SIG-M5 (cell line): ENCODE data around the gene STK35.

Experiments
- DNase-seq: peaks from one replicate; lab custom pipeline; 2025; lab: John Stamatoyannopoulos, UW

STK35 gene

DNA sequence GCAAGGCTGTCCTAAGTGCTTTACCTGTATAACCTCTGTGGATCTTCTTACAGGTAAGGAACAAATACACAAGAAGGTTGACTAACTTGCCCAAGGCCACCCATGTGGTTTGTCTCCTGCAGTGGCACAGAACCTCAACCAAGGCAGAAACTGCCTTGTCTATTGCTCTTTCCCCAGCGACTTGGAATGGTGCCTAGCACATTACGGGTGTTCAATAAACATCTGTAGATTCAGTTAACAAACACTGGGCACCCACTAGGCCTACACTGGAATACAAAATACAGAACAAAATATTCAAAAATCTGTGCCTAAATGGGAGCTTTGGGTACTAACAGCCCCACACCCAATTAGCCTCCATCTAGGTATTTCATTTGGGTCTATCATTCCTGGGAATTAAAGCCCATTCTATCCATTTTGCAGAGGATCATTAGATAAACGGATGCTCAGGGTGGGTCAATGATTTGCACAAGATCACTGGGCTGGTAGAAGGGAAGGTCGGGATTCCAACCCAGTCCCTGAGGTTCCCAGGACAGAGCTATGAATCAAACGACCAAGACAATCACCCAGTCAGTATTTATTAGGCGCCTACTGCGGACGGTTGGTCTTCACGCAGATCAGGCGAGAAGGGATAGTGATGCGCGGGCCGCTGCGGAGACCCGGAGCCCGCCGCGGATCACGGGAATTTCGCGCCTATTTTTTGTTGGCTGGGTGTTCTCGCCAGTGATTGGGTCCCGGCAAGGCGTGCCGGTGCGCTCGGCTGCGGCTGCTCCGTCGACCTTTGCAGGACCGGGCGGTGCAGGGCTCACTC is at the start of gene STK35:
Gene STK35, plus strand, starts transcription at position 771 of the 808 bp plus-strand sequence. CDS start 55 bp downstream, outside the sequence.
- DNase-seq: no peak

DNA sequence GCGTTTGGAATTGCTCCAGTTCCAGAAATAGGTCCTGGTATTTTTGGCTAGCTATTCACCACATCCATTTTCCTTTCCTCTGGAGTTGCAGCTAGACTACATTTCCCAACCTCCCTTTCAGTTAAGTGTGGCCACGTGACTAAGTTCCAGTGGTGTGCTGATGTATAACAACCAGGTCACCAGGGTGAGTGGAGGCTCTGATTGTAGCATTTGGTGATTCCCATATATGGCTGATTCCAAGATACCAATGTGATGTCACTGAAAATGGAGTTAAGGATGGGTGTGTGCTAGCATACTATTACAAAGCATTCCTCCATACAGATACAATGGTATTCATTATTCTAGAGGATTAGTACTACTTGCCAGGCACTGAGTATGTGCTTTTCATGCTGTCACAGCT is 49.7 kb upstream of the STK35 start:
- DNase-seq: no peak

DNA sequence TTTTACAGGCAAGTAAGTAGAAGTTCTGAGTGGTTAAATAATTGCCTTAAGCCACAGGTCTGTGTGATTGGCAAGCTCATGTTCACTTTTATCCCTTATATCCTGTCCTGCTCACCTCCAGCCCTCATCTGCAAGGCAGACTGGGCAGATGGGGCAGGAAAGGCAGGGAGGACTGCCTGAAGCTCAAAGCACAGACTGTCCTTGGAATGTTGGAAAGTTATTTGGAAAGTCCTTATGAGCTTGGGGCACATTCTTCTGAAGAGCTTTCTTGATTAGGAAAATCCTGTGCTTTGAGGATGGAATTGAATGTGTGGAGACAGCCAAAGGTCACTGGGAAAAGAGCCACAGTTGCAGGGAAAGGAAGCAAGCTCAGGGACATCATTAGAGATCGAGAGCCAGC is 48.9 kb upstream of the STK35 start:
- DNase-seq: no peak

DNA sequence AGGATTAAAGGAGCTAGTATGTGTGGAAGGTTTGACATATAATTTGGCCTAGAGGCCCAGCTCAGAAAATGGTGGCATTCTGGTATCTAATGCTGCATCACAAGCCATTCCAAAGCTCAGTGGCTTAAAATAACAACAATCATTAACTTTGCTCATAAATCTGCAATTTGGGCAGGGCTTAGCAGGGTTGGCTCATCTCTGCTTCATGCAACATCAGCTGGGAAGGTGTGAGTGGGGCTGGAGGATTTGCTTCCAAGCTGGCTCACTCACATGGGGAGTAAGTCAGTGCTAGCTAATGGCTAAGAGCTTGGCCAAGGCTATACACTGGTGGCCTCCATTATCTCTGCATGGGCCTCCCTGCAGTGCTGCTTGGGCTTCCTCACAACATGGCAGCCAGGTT is 48.0 kb upstream of the STK35 start:
- DNase-seq: no peak

DNA sequence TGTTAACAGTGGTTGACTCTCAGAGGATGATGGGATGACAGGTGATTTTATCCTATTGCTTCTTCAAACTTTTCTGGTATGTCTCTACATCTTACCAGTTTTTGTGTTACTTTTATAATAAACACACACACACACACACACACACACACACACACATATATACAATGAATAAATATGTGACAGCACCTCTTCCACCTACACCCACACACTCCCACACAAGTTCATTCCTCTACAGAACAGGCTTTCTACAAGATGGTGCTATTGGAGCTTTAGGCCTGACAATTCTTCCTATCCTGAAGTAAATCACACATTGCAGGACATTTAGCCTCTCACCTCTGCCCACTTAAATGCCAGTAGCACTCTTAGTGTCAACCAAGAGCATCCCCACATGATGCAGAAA is 46.7 kb upstream of the STK35 start:
- no peak for DNase-seq

DNA sequence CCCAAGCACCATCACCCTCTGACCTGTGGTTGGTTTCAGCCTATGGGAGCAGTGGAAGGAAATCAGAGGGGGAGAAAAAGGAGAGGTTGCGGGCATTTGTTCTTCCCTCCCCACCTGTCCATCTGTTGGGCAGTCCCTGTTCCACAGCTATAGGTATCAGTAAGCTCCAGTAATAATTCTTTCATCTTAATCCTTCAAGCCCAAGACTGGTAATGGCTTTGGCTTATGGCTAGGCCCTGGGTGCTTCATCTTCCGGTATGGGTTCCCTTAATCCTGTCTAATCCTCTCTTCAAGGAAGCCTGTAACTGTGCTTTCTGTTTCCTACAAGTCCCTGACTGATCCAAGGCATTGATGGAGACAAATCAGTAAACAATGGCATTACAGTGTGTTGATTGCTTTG is 42.2 kb upstream of the STK35 start:
- DNase-seq: no peak

DNA sequence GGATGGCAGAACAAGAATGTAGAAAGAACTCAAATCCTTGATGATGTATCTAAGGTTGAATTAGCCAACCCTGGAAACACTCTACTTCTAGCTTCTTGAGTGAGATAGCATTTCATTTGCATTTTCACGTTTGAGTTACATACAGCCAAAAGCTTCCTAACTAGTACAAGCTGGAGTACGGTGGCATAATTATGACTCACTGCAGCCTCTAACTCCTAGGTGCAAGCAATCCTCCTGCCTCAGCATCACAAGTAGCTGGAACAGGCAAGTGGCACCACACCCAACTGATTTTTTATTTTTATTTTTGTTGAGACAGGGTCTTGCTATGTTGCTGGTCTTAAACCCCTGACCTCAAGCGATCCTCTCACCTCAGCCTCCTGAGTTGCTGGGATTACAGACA is 36.5 kb upstream of the STK35 start:
- no peak for DNase-seq

DNA sequence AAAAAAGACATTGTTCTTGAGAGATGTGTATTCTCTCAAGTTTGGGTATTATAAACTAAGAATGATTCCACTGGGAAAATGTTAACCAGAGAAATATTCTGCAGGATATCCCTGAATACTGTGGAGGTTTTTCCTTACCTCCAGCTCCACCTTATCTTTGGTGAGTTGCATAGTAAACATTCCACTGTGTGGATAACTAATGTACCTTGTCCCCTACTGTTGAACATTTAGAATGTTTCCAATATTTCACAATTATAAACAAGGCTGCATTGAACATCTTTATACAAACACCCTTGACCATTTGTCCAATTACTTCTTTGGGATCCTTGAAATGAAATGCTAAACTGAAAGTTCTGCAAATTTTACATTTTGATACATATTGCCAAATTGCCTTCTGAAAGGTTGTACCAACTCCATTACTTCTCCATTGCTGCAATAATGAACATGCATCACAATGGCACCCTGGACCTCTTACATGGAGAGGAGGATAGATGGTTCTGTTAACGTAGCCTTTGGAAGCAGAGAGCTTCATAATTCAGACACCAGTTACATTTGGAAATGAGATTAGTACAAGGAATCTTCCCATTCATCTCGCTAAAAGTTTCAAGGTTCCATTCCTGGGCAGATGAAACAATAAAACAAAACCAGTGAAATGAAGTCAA is 35.0 kb upstream of the STK35 start:
- DNase-seq: no peak

DNA sequence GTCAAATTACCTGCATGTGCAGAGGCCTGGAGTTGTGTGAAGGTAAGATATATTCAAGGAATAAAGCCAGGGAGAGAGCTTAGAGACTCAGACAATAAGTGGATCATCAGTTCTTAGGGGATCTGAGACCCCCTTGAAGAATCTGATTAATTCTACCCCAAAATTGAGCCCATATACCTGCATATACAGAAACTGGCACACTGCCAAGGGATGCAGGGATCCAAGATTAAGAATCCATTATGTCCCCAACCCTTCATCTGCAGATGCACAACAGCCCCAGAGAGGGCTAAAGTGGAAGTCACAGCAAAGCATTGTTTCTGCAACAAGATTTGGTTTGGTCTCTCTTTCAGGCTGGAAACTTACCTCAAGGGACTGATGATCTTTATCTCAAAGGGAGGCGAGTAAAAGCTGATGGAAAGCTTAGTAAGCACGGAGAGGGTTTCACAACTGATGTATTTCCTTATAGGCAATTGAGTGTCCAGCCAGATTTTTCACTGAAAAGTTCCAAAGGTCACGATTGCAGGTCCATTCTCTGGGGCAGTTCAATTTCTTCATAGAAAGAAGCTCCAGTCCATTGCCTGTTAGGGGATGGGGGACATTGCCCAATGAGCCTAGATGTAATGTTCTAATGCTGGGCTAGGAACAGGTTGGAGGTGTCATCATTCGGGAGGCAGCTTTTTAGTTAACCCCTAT is 20.9 kb upstream of the STK35 start:
- DNase-seq: no peak

DNA sequence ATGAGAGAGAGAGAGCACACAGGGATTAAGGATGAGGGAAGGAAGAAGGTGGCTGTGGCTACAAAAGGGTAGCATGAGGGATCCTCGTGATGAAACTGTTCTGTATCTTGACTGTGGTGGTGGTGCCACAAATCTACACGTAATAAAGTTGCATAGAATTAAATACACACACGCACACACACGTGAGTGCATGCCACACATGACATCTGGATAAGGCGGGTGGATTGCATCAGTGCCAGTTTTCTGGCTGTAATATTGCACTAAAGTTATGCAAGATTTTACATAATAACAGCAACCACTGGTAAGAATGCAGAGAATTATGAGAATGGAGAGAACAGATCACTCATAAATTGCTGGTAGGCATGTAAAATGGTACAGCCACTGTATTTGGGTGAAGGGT is 16.9 kb upstream of the STK35 start:
- DNase-seq: peak; percentile 26

DNA sequence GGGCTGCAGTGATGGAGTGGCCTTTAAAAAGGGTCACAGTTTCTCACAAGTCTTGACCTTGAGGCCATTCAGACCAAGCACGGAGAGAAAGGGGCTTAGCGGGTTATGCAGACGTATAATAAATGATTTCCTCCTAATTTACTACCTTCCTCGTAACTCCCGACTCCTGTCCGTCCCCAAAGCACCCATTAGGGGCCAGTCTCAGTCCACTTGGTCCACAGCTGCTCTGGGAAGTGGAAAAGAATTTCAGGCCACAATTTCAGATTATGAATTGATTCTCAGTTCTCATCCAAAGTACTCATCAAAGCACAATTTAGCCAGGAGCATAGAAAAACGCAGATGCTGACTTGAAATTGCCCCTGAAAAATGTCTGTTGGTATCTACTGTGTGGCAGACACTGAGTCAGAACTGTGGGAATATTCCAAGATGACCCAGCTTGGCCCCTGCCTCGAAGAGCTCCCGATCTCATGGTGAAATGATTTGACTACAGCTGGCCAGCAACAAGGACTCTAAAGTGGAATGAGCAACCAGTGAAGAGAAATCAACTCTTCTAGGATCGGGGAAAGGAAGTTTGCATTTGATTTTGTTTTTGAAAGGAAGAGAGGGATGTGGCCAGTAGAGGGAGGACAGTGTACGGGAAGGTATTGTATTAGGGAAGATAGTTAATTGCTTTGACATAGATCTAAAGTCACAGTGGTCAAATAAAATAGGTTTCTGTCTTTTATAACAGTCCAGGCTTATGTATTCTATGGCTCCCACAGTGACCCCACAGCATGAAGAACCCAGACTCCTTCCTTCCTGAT is 15.2 kb upstream of the STK35 start:
- DNase-seq: no peak

DNA sequence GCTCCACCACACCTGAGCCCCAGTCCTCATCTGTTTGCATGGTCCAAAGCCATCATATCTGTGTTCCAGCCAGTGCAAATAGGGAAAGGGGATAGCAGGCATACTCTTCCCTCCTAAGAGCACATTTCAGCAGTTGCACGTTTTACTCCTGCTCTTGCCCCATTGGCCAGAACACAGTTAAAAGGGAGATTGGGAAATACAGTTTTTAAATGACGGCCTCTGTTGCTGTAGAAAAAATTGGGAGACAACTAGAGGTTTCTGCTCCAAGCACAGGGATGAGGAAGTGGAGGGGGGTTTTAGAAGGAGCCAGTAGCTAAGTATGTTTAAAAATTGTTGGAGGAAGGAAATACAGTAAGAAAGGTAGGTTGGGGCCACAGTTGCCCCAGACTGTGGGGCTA is 14.6 kb upstream of the STK35 start:
- no peak for DNase-seq

DNA sequence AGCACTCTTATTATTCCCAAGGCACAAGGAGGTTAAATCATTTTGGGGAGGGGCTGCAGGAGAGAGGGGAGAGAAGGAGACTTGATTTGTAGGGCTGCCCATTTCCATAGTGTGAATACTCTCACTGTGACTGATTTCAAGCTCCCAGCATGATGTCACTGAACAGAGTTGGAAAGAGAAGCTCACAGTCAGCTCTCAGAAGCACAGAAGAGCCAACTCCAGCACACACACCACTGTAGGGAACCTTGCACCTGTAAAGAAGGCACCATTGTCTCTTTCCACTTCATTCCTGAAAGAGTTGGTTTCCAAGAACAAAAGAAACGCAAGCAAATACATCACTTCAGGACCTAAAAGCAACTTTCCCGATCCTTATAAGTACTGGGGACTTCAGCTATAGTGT is 12.7 kb upstream of the STK35 start:
- DNase-seq: no peak

DNA sequence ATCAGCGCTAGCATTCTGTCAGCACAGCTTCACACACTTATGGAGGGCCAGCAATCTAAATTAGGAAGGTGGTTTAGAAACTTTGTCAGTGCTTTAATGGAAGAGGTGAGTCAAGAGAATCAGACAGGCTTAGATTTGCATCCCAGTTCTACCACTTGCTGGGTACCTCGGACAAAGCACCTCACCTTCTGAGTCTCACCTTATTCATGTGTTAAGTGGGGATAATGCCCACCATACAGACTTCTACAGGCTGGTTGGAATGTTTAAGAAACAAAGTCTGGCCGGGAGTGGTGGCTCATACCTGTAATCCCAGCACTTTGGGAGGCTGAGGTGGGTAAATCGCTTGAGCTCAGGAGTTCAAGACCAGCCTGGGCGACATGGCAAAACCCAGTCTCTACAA is 12.2 kb upstream of the STK35 start:
- no peak for DNase-seq

DNA sequence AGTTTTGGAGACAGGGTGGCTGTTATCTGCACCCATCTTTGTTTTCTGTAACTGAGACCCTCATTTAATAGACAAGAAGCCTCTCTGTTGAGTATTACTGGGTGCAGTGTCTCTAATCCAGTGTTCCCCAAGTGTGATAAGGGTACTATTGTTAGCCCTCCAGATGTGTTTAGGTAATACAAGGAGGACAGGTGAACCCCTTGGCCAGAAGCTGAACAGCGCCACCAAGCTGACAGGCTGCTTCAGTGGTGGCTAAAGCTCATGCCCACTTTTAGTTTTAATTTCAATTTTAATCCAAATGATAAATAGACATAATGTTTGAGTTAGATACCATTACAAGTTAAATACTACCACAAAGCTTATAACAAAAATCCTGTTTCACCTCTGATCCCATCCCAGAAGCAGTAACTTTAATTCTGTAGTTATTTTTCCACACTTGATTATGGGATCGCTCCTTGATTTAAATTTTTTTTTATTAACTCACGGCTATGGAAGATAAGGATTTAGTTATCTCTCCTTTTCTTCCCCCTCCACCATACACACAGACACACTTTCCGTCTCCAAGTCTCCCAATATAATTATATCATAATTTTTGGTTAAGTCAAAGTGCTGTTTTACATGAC is 8.4 kb upstream of the STK35 start:
- no peak for DNase-seq

DNA sequence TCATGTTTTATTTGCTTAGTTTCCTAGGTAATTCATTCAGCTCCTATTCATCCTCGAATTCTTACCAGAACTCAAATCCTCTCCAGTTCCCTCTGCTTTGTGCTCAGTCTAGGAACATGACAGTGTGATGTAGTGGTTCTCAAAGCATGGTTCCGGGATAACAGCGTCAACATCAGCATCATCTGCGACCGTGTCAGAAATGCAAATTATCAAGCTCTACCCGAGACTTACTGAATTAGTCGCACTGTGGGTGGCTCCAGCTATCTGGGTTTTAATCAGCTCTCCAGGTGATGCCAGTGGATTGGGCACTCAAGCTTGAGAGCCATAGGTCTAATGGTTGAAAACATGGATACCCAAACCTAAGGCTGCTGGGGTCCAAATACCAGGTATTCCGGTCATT is 7.7 kb upstream of the STK35 start:
- DNase-seq: no peak

DNA sequence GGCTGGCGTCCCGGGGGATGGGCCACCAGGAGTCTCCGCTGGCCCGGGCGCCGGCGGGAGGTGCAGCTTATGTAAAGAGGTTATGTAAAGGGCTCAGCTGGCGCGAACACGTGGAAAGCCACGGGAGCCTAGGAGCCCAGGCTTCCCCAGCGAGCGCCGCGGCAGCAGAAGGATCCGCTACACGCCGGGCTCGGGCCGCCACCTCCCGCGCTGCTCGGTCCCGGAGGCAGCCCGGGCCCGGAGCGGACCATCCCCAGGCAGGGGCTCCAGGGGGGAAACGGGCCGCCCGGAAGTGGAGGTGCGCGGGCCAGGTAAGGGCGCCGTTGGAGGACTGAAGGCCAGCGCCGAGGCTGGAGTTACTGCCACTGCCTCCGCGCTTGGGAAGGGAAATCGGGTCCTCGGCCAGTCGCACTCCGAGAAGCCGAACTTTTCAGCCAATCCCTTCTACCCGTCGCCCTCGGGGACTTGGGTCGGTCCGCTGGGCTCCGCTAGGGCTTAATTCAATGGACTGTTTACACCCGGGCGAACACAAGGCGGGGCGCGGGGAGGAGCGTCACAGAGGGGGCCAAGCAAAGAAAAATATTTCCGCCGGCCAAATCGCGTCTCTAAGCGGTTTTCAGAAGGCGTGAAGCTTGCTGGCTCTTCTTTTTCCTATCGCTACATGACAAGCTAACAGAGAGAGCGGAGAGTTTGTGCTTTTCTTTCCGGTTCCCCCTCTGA is 398 bp downstream of the STK35 start:
- peak; percentile 36 for DNase-seq

DNA sequence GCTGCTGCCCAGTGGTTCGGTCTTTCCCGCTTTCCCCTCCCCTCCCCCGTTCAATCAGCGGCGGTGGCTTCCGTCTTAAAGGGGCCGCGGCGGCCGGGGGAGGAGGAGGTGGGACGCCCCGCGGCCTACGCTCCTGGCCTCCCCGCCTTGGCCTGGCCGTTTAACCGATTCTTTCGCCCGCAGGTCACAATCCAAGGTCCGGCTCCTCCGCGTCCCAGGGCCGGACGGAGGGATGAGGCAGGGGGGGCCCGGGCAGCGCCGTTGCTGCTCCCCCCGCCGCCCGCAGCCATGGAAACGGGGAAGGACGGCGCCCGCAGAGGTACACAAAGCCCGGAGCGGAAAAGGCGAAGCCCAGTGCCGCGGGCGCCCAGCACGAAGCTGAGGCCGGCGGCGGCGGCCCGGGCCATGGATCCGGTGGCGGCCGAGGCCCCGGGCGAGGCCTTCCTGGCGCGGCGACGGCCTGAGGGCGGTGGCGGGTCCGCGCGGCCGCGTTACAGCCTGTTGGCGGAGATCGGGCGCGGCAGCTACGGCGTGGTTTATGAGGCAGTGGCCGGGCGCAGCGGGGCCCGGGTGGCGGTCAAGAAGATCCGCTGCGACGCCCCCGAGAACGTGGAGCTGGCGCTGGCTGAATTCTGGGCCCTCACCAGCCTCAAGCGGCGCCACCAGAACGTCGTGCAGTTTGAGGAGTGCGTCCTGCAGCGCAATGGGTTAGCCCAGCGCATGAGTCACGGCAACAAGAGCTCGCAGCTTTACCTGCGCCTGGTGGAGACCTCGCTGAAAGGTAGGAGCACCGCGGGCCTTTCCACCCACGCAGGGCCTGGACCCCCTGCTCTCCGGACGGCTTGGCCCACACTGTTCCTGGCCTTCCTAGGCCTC is 1.2 kb downstream of the STK35 start:
- DNase-seq: peak; percentile 36

DNA sequence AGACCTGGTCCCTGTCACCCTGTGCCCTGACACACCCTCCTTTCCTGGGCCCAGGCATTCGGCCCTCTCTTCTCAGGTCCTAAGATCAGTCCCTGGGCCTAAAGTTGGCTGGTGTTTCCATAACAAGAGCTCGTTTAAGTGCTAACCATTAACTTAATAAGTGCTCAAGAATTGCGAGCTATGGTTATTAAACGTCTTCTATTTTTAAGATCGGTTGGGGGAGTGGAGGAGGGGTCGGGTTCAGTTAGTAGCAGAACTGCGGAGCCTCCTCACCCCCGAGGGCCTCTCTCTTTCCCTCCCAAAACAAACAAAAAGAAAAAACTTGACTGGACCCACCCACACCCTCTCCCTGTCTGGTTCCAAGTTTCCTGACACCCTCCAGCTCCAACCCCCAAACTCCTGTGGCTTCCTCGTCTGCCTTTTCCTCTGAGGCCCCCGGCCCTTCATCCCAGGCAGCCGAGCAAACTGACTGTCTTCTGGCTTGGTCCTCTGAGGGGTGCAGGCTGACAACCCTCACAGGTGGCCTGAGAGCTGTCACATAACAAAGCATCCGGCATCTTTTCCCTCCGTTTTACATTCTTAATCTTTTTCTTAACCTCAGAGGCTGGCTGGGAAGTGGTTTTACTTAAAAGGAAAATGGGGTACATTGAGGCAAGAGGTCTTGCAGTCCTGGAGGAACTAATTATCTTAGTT is 2.0 kb downstream of the STK35 start:
- no peak for DNase-seq

DNA sequence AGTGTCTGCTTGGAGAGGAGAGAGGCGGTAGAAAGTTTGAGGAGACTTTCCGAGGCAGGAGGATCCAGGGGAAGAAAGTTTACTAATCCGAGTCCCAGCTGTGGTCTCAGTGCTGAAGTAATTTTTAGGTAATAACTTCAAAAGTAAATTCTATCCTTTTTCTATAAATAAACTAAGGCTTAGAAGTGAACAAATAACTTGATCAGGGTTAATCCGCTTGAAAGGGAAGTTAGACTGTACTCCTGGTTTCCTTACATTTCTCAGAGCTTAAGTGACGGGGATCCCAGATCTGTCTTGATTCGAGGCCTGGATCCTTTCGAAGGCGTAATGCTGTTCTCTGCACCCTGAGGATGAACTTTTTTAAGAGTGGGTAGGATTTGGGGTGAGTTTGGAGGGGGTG is 2.6 kb downstream of the STK35 start:
- DNase-seq: no peak
